Ammon's horn (tissue), 1 donor: ENCODE data around the gene MRPS34.
"Not testable (repeated sequence)": the region's sequence is repeated elsewhere in the genome, so short reads cannot be mapped to it uniquely, and the experiment has no call there.

Experiments used
- DNase-seq: peaks from one replicate; pipeline ENCODE4 v3.0.0-alpha.2; 2016; ENCODE audit warnings: low spot score

Gene MRPS34

GRCh38 chr16:1749152-1750117, 23.5 kb downstream of the MRPS34 start:
- DNase-seq, result no peak

GRCh38 chr16:1747934-1748333, 25.0 kb downstream of the MRPS34 start:
- no peak for DNase-seq

DNA sequence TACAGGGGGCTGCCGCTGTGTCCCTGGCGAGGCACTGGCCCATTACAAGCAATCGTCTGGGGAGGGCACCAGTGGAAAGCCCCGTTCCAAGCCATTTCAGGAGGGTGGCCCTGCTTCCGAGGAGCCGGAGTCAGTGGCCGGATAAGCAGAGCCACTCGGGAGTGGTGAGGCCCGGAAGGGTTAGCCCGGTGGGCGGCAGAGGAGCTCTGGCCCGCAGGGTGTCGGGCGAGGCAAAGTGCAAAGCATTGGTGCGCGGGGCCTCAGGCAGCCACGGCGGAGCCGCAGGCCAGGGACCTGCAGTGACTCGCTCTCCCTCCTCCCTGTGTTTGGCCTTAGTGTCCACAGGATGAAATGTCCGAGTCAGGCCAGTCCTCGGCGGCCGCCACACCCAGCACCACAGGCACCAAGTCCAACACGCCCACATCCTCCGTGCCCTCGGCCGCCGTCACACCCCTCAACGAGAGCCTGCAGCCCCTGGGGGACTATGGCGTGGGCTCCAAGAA, 26.2 kb downstream of the MRPS34 start:
- no peak for DNase-seq

- DNase-seq, result no peak
Observed at GRCh38 chr16:1745900-1746692, 26.8 kb downstream of the MRPS34 start.

- no peak for DNase-seq
Observed at GRCh38 chr16:1745181-1745899, 27.6 kb downstream of the MRPS34 start.

DNA sequence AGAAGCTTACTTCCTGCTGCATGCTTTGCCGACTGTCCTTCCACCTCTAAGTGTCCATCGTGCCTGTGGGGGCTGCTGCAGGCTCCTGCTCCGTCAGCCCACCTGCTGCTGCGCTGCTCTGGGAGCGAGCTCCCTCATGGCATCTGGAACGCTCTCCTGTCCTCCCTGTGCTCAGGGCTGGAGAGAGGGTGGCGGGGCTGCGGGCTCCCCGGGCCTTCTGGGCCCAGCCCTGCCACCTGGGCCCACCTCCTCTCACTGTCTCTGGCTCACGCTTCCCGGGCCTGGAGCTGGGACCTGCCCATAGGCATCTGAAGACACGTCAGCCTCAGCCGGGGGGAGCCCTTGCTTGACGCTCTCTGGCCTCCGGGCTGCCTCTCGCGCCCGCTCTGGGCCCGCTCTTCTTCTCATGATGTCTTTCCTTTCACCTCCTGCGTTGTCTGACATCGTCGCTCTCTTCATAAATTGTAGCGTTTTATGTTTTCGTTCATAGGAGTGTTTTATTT, 28.5 kb downstream of the MRPS34 start:
- DNase-seq, result no peak

DNA sequence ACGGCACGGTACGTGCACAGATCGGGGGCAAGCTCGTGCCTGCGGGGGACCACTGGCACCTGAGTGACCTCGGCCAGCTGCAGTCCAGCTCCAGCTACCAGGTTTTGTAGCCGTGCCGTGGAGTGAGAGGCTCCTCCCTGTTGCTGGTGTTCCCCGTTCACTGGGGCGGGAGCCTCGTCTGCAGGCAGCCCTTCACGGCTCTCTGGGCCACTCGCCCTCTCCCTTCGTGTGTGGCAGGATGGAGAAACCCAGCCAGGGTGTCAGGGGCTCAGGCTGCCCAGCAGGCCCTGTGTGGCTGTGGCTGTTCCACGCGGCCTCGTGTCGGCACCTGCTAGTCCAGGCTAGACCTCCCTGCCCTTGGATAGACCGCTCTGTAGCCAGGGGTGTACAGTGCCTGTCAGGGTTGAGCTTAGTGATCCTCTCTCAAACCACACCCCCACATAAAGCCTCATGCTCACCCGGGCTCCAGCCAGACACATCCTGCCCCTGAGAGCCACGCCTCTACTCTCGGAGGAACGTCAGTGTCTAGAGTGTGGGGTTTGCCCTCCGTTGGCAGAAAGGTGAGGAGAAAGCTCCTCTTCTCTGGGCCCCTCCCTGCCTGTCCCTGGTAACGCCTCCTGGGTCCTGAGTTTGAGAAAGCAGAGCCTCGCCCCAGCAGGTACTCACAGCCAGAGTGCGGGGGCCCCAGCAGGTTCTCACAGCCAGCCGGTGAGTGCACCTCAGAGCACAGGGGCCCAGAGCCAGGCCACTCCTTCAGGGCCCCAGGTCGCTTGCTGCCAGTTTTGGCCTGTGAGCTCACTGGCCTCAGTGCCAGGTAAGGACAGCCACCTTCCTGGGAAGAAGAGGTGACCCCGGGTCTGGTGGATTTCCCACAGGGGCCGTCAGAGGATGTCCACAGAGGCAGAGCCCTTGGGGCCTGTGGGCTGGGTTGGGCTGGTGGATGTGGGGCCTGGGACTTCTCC, 29.3 kb downstream of the MRPS34 start:
- DNase-seq, result no peak

DNA sequence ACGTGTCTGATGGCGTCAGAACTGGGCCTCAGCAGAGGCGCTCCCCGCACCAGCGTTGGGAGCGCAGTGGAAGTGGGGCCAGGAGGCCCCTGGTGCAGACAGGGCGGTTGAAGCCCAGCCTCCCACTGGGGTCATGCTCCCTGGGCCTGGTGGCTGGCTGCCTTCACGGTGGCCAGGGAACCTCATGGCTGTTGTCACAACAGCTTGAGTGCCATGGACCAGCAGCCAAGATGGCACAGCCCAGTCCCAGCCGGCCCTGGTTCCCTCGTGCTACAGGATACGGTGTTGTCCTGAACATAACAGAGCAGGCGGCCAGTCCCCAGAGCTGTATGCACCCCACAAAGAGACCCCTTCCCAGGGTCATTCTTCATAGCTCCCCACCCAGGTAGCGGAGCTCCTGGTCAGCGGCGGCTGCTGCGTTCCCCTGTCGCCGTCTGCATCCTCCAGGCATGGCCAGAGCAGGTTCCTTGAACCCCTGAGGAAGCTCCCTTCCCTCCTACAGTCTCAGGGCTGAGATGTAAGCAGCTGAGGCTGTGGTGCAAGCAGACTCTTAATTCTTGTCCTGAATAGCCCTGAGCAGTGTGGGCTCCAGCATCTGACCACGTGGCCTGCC, 31.3 kb downstream of the MRPS34 start:
- DNase-seq, result no peak

- no peak for DNase-seq
Observed at GRCh38 chr16:1740781-1741490, 32.0 kb downstream of the MRPS34 start.

- no peak for DNase-seq
Observed at GRCh38 chr16:1740234-1740633, 32.7 kb downstream of the MRPS34 start.

DNA sequence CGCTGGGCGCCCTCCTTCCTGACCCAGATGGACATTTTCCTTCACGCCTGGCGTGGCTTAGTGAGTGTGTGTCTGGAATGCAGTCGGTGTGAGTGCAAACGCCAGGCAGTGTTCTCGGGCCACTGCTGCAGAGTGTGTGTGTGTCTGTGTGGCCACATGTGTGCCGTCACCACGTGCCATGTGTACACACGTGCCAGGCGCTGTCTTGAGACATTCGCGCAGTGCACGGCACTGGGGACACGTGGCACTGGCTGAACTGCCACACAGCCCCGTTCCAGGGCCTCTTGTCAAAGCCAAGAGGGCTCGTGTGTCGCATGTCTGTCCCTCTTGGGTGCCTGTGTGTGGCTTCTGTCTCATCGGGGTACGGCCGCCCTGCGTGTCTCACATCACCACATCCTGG, 38.1 kb downstream of the MRPS34 start:
- no peak for DNase-seq

GRCh38 chr16:1734123-1734522, 38.8 kb downstream of the MRPS34 start:
- DNase-seq, result no peak

DNA sequence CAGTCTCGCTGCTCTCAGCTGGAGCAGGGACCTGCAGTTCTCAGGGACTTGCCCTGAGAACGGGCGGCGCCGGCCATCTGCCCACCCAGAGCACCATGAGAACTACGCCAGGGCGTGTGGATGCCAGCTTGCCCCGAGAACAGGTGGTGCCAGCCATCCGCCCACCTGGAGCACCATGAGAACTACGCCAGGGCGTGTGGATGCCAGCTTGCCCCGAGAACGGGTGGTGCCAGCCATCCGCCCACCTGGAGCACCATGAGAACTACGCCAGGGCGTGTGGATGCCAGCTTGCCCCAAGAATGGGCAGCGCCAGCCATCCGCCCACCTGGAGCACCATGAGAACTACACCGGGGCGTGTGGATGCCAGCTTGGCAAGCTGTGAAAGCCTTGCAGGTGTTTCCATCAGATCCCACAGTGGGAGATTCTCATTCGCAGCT, 40.4 kb downstream of the MRPS34 start:
- DNase-seq, result not testable (repeated sequence)

DNA sequence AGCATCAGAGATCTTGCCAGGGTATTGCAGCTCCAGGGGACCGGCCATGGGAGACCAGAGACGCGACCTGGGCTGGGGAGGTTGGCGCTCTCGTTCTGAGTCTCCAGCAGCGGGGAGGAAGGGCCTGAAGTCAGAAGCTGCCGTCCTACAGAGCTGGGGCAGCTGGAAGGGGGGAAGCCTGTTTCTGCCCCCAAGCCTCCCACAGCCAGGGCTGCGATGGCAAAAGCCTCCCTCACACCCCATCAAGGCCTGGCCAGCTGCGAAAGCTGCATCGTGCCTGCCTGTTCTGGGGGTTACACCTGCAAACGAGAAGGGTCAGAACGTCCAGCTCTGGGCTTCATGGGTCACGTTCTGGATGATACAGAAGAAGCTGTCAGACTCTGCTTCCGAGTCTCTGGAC, 40.9 kb downstream of the MRPS34 start:
- DNase-seq, result no peak

DNA sequence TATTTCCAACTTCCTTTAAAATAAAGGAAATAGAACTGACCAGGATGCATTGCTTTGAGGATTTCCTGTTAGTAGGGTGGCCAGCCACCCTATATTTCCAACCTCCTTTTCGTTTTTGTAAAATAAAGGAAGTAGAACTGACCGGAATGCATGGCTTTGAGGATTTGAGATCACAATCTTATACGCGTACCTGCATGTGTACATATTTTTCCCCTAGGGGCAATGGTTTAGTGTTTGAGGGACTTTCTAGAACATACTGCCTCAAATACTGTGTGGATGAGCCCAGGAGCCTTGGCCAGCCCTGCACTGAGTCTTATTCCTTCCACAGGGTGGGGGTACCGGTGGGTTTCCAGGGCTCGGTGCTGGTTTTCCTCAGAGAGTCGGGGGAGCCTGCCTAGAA, 41.3 kb downstream of the MRPS34 start:
- no peak for DNase-seq

GRCh38 chr16:1731073-1731472, 41.9 kb downstream of the MRPS34 start:
- no peak for DNase-seq

DNA sequence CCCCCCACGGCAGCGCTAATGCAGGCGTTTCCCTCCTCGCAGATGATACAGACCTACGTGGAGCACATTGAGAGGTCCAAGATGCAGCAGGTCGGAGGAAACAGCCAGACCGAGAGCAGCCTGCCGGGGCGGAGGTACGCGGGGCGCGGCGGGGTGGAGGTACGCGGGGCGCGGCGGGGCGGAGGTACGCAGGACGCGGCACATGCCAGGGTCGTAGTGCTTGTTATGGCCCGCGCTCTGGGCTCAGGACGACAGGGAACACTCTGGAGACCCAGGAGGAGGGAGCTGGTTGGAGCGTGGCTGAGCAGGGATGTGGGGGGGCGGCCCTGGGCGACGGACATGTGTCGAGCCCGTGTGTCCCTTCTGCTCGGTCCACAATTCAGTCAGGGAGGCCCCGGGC, 43.5 kb downstream of the MRPS34 start:
- no peak for DNase-seq

- no peak for DNase-seq
Observed at GRCh38 chr16:1729026-1729425, 43.9 kb downstream of the MRPS34 start.
